HepG2 (cell line): ENCODE data around the gene SMIM44. TPM values are rescaled to one million over a fixed set of nuclear protein-coding genes. Genes with fewer than 3 reads are reported as not detected.

ENCODE experiments used
- AHDC1 ChIP-seq: sonication (generic); formaldehyde crosslinking; IDR thresholded peaks from 2 replicates; pipeline ENCODE4 v1.5.1; 2020; ENCODE audit warnings: mild to moderate bottlenecking, missing genetic modification reagents, borderline replicate concordance
- BORCS8-MEF2B ChIP-seq: sonication (generic); formaldehyde crosslinking; IDR thresholded peaks from 2 replicates; pipeline ENCODE4 v1.8.0; 2022; ENCODE audit warnings: mild to moderate bottlenecking, missing genetic modification reagents
- BRD4 ChIP-seq: sonication (generic); formaldehyde crosslinking; IDR thresholded peaks from 2 replicates; pipeline ENCODE4 v1.4.0; 2020; ENCODE audit warnings: missing genetic modification reagents
- CREBL2 ChIP-seq: sonication (generic); formaldehyde crosslinking; IDR thresholded peaks from 2 replicates; pipeline ENCODE4 v1.8.1; 2023; ENCODE audit warnings: missing genetic modification reagents, mild to moderate bottlenecking, borderline replicate concordance
- GLI4 ChIP-seq: sonication (generic); formaldehyde crosslinking; IDR thresholded peaks from 2 replicates; pipeline ENCODE4 v1.5.1; 2020; ENCODE audit warnings: missing genetic modification reagents, mild to moderate bottlenecking, moderate library complexity, borderline replicate concordance
- HNRNPL ChIP-seq: fragments of 200-400 bp; formaldehyde crosslinking; IDR thresholded peaks from 2 replicates; pipeline ENCODE4 v1.6.1; 2017; ENCODE audit warnings: mild to moderate bottlenecking, low read depth, low read length
- KAT2B ChIP-seq: fragments of 150-350 bp; IDR thresholded peaks from 2 replicates; pipeline ENCODE4 v1.6.1; 2014; ENCODE audit warnings: low read depth, low read length, borderline replicate concordance
- RBM39 ChIP-seq: fragments of 200-400 bp; formaldehyde crosslinking; IDR thresholded peaks from one replicate; pipeline ENCODE4 v1.6.1; 2018; ENCODE audit warnings: antibody characterized with exemption, mild to moderate bottlenecking, low read depth, low read length; ENCODE audit not compliant: poor library complexity, severe bottlenecking
- RFX5 ChIP-seq: IDR thresholded peaks from 2 replicates; pipeline ENCODE4 v1.6.1; 2011; ENCODE audit warnings: low read depth, low read length, improper control_type of control experiment
- SMYD3 ChIP-seq: sonication (generic); formaldehyde crosslinking; IDR thresholded peaks from 2 replicates; pipeline ENCODE4 v1.8.1; 2023; ENCODE audit warnings: mild to moderate bottlenecking, missing genetic modification reagents
- SP5 ChIP-seq: IDR thresholded peaks from 2 replicates; pipeline ENCODE4 v1.6.1; 2016; ENCODE audit warnings: low read depth, borderline replicate concordance
- ZBTB38 ChIP-seq: sonication (generic); formaldehyde crosslinking; IDR thresholded peaks from 2 replicates; pipeline ENCODE4 v1.5.1; 2020; ENCODE audit warnings: mild to moderate bottlenecking, missing genetic modification reagents
- ZFX ChIP-seq: sonication (generic); formaldehyde crosslinking; IDR thresholded peaks from 2 replicates; pipeline ENCODE4 v1.4.0; 2020; ENCODE audit warnings: mild to moderate bottlenecking, low read depth, missing genetic modification reagents, moderate library complexity
- ZKSCAN5 ChIP-seq: sonication (generic); formaldehyde crosslinking; IDR thresholded peaks from 2 replicates; pipeline ENCODE4 v1.5.1; 2020; ENCODE audit warnings: mild to moderate bottlenecking, missing genetic modification reagents
- ZNF547 ChIP-seq: sonication (generic); formaldehyde crosslinking; IDR thresholded peaks from 2 replicates; pipeline ENCODE4 v1.5.1; 2020; ENCODE audit warnings: mild to moderate bottlenecking, missing genetic modification reagents
- ZNF549 ChIP-seq: sonication (generic); formaldehyde crosslinking; IDR thresholded peaks from 2 replicates; pipeline ENCODE4 v1.5.0; 2020; ENCODE audit warnings: missing genetic modification reagents
- ZNF589 ChIP-seq: sonication (generic); formaldehyde crosslinking; conservative IDR thresholded peaks from 2 replicates; pipeline ENCODE4 v1.8.0; 2022; ENCODE audit warnings: mild to moderate bottlenecking, moderate library complexity, missing genetic modification reagents
- ZNF598 ChIP-seq: sonication (generic); formaldehyde crosslinking; IDR thresholded peaks from 2 replicates; pipeline ENCODE4 v1.5.1; 2020; ENCODE audit warnings: mild to moderate bottlenecking, missing genetic modification reagents, borderline replicate concordance
- ZNF703 ChIP-seq: sonication (generic); formaldehyde crosslinking; IDR thresholded peaks from 2 replicates; pipeline ENCODE4 v1.5.1; 2020; ENCODE audit warnings: missing genetic modification reagents, mild to moderate bottlenecking, moderate library complexity, borderline replicate concordance
- ZNF891 ChIP-seq: sonication (generic); formaldehyde crosslinking; IDR thresholded peaks from 2 replicates; pipeline ENCODE4 v1.5.0; 2020; ENCODE audit warnings: mild to moderate bottlenecking, missing genetic modification reagents
- polyA plus RNA-seq, 8 experiments: library from polyadenylated mRNA; depleted of rRNA in 3 of 8; stranded (reverse) in 7 of 8; unstranded in 1 of 8; fragments of >200 nt; fragmentation: Illumina TruSeq in 4 of 8; extraction: Trizol in 4 of 8; gene quantifications; 2 replicates each; pipeline versions ENCODE4 v1.2.1 to v1.2.3, GENCODE V29; 2011 to 2016; ENCODE audit warnings: low read depth in 4 of 8, missing spikeins in 1 of 8, mixed read lengths in 1 of 8; ENCODE audit not compliant: insufficient read depth in 1 of 8
- total RNA-seq, 5 experiments: library from RNA; depleted of rRNA; stranded (reverse); fragments of >200 nt; fragmentation: Illumina TruSeq; extraction: Trizol; gene quantifications; 2 replicates each; pipeline ENCODE4 v1.2.3, GENCODE V29; 2016; ENCODE audit warnings: low read depth in 1 of 5
- TF ChIP-seq, protein P1 (sequence below): sonication (generic); formaldehyde crosslinking; IDR thresholded peaks from 2 replicates; pipeline ENCODE4 v1.8.0; 2022; ENCODE audit warnings: missing genetic modification reagents, mild to moderate bottlenecking, inconsistent platforms, borderline replicate concordance
- TF ChIP-seq, protein P2 (sequence below): sonication (generic); formaldehyde crosslinking; IDR thresholded peaks from 2 replicates; pipeline ENCODE4 v1.5.0; 2020; ENCODE audit warnings: missing genetic modification reagents

Gene SMIM44
- total and polyA plus RNA-seq, 2 of the 13 experiments (the other 11 are each of a cell fraction or from before 2014, with no cell fraction given): not detected

GRCh38 chr19:3507371-3508120 lies 24.3 kb upstream of the SMIM44 start (continued):
- TF ChIP-seq ZFX (CRISPR knock-in tag) (no peak), SP5 (CRISPR knock-in tag) (peak; percentile 35; the same call in 1 of the 2 replicates), ZNF589 (CRISPR knock-in tag) (no peak), SMYD3 (CRISPR knock-in tag) (no peak), ZNF598 (CRISPR knock-in tag) (peak; percentile 70; the same call in 1 of the 2 replicates), GLI4 (CRISPR knock-in tag) (peak; percentile 67; the same call in 1 of the 2 replicates), BRD4 (CRISPR knock-in tag) (no peak), RBM39 (no peak), ZKSCAN5 (CRISPR knock-in tag) (no peak), HNRNPL (no peak), CREBL2 (CRISPR knock-in tag) (no peak), ZBTB38 (CRISPR knock-in tag) (peak; percentile 60; the same call in 1 of the 2 replicates), AHDC1 (no peak), ZNF549 (CRISPR knock-in tag) (no peak), RFX5 (no peak), KAT2B (no peak), ZNF703 (CRISPR knock-in tag) (no peak), BORCS8-MEF2B (CRISPR knock-in tag) (no peak), ZNF547 (0 out of 2 replicates have a peak, but pooled peaks have one; percentile 52), ZNF891 (CRISPR knock-in tag) (no peak)
- TF ChIP-seq, protein P1, sequence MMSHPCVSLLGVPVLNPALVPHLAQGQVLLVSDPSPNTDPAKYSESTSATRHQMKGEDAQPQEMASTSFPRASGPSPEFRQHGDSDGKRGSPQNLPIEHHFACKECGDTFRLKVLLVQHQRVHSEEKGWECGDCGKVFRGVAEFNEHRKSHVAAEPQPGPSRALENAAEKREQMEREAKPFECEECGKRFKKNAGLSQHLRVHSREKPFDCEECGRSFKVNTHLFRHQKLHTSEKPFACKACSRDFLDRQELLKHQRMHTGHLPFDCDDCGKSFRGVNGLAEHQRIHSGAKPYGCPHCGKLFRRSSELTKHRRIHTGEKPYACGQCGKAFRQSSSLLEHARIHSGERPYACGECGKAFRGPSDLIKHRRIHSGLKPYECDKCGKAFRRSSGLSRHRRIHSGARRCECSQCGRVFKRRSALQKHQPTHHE: 0 out of 2 replicates have a peak, but pooled peaks have one; percentile 48
- TF ChIP-seq, protein P2, sequence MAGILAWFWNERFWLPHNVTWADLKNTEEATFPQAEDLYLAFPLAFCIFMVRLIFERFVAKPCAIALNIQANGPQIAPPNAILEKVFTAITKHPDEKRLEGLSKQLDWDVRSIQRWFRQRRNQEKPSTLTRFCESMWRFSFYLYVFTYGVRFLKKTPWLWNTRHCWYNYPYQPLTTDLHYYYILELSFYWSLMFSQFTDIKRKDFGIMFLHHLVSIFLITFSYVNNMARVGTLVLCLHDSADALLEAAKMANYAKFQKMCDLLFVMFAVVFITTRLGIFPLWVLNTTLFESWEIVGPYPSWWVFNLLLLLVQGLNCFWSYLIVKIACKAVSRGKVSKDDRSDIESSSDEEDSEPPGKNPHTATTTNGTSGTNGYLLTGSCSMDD (CRISPR knock-in tag): no peak
